CD8-positive, alpha-beta memory T cell (primary cell): ENCODE results near the gene CLCA2. TPM values are rescaled to one million over a fixed set of nuclear protein-coding genes. Genes with fewer than 3 reads are reported as not detected.

Source experiments
- CTCF ChIA-PET: fragments of 350-600 bp; sonication (Branson Sonifier 250); formaldehyde crosslinking; loops from one replicate; lab custom pipeline; 2021; ENCODE audit warnings: antibody characterized with exemption; lab: Charles Lee
- POLR2A ChIA-PET: fragments of 350-600 bp; sonication (Branson Sonifier 250); formaldehyde crosslinking; loops from one replicate; lab custom pipeline; 2021; ENCODE audit warnings: antibody characterized with exemption; lab: Charles Lee
- DNase-seq, 5 donors: peaks; one replicate each; pipeline versions ENCODE4 v3.0.0 to v3.0.0-alpha.2; 2020 to 2022; ENCODE audit warnings: mixed read lengths in 1 of 5
- H3K27ac ChIP-seq: one replicate; pipeline ENCODE4 v1.7.0; 2013; ENCODE audit warnings: low read depth, mild to moderate bottlenecking, low read length, moderate library complexity
- H3K27me3 ChIP-seq: 2 replicates; pipeline ENCODE4 v1.7.0; 2013; ENCODE audit warnings: low read length, mild to moderate bottlenecking; ENCODE audit not compliant: insufficient read depth, poor library complexity, severe bottlenecking
- H3K36me3 ChIP-seq: 2 replicates; pipeline ENCODE4 v1.7.0; 2013; ENCODE audit warnings: mild to moderate bottlenecking, low read length, moderate library complexity; ENCODE audit not compliant: insufficient read depth
- H3K4me1 ChIP-seq: 2 replicates; pipeline ENCODE4 v1.7.0; 2013; ENCODE audit warnings: mild to moderate bottlenecking, low read length, moderate library complexity; ENCODE audit not compliant: insufficient read depth
- H3K4me3 ChIP-seq: 2 replicates; pipeline ENCODE4 v1.7.0; 2013; ENCODE audit warnings: mild to moderate bottlenecking, low read length
- H3K9me3 ChIP-seq: 2 replicates; pipeline ENCODE4 v1.7.0; 2013; ENCODE audit warnings: mild to moderate bottlenecking, low read length
- H3K27ac Mint-ChIP-seq, 8 donors: one replicate each; pipeline ENCODE4 v1.8.0; 2020 to 2021; ENCODE audit warnings: mixed read lengths in 8 of 8, mild to moderate bottlenecking in 6 of 8, inconsistent platforms in 3 of 8, moderate library complexity in 3 of 8
- H3K27me3 Mint-ChIP-seq, 2 donors: one replicate each; pipeline ENCODE4 v1.8.0; 2020 to 2021; ENCODE audit warnings: mixed read lengths in 2 of 2, mild to moderate bottlenecking in 1 of 2, moderate library complexity in 1 of 2
- H3K36me3 Mint-ChIP-seq, 3 donors: one replicate each; pipeline ENCODE4 v1.8.0; 2020 to 2021; ENCODE audit warnings: mixed read lengths in 3 of 3, inconsistent platforms in 1 of 3, mild to moderate bottlenecking in 1 of 3
- H3K4me1 Mint-ChIP-seq, 3 donors: one replicate each; pipeline ENCODE4 v1.8.0; 2020 to 2021; ENCODE audit warnings: mixed read lengths in 3 of 3, inconsistent platforms in 1 of 3, mild to moderate bottlenecking in 1 of 3
- H3K4me3 Mint-ChIP-seq, 7 donors: one replicate each; pipeline ENCODE4 v1.8.0; 2020 to 2021; ENCODE audit warnings: mixed read lengths in 7 of 7, mild to moderate bottlenecking in 6 of 7, moderate library complexity in 4 of 7, inconsistent platforms in 2 of 7
- H3K9me3 Mint-ChIP-seq, 5 donors: one replicate each; pipeline ENCODE4 v1.8.0; 2020 to 2022; ENCODE audit warnings: mixed read lengths in 5 of 5, mild to moderate bottlenecking in 3 of 5, moderate library complexity in 2 of 5, inconsistent platforms in 1 of 5
- polyA plus RNA-seq: library from polyadenylated mRNA; unstranded; fragments of 300-500 nt; fragmentation: Illumina TruSeq; gene quantifications from one replicate; pipeline ENCODE4 v1.2.3, GENCODE V29; 2021
- total RNA-seq, 2 experiments: library from RNA; stranded (reverse); gene quantifications; one replicate each; pipeline ENCODE4 v1.2.3, GENCODE V29; 2021

CLCA2 gene
- total and polyA plus RNA-seq, 3 experiments from 2014 or later: not detected

- no peak overlapping the region for H3K27ac Mint-ChIP-seq
Measured at GRCh38 chr1:86430376-86430775, 6.4 kb downstream of the CLCA2 start.

GRCh38 chr1:86434059-86434458, 10.1 kb downstream of the CLCA2 start:
- H3K36me3 ChIP-seq: no peaks in the 10 kb centered on the region
- Mint-ChIP-seq H3K27ac (no peak overlapping the region), H3K9me3 (no peaks in the 10 kb centered on the region), H3K27me3 (peaks cover 18 to 42% of the 10 kb centered on the region in 2 donors), H3K36me3 (no peaks in the 10 kb centered on the region), H3K4me3 (no peak overlapping the region), H3K4me1 (no peaks in the 10 kb centered on the region)
- ChIA-PET CTCF (no interaction called here), POLR2A (no interaction called here)
- no peak overlapping the region for H3K27ac ChIP-seq
- no peak for DNase-seq
- H3K4me1 ChIP-seq: no peaks in the 10 kb centered on the region
- H3K4me3 ChIP-seq: no peak overlapping the region
- H3K27me3 ChIP-seq: no peaks in the 10 kb centered on the region
- no peaks in the 10 kb centered on the region for H3K9me3 ChIP-seq

More at GRCh38 chr1:86430376-86430775, 6.4 kb downstream of the CLCA2 start:
- no peaks in the 10 kb centered on the region for H3K9me3 Mint-ChIP-seq
- ChIA-PET CTCF (interaction anchor here (0.8 to 1.5 kb wide), 3 partner anchors 9 to 69 kb away, joined by 3 to 4 read pairs (median 3); no protein-coding TSS in a partner anchor), POLR2A (no interaction called here)
- Histone ChIP-seq H3K27me3 (no peaks in the 10 kb centered on the region), H3K36me3 (no peaks in the 10 kb centered on the region), H3K9me3 (no peaks in the 10 kb centered on the region), H3K4me1 (no peaks in the 10 kb centered on the region), H3K4me3 (no peak overlapping the region), H3K27ac (no peak overlapping the region)
- no peak for DNase-seq
- H3K4me3 Mint-ChIP-seq: no peak overlapping the region
- no peaks in the 10 kb centered on the region for H3K36me3 Mint-ChIP-seq
- no peaks in the 10 kb centered on the region for H3K4me1 Mint-ChIP-seq
- peaks cover 9 to 15% of the 10 kb centered on the region in 2 donors for H3K27me3 Mint-ChIP-seq

- Histone ChIP-seq H3K27ac (no peak overlapping the region), H3K36me3 (no peaks in the 10 kb centered on the region), H3K4me1 (no peaks in the 10 kb centered on the region), H3K4me3 (no peak overlapping the region), H3K27me3 (no peaks in the 10 kb centered on the region), H3K9me3 (no peaks in the 10 kb centered on the region)
- no peaks in the 10 kb centered on the region for H3K4me1 Mint-ChIP-seq
- DNase-seq: no peak
- POLR2A ChIA-PET: no interaction called here
- no peaks in the 10 kb centered on the region for H3K36me3 Mint-ChIP-seq
- H3K4me3 Mint-ChIP-seq: no peak overlapping the region
- H3K27me3 Mint-ChIP-seq: peaks cover 18 to 42% of the 10 kb centered on the region in 2 donors
- H3K27ac Mint-ChIP-seq: no peak overlapping the region
- H3K9me3 Mint-ChIP-seq: no peaks in the 10 kb centered on the region
- CTCF ChIA-PET: interaction anchor here (0.9 to 1.3 kb wide), 3 partner anchors 17 to 19 kb away, joined by 3 to 4 read pairs (median 4); no protein-coding TSS in a partner anchor
Measured at GRCh38 chr1:86435327-86435726, 11.4 kb downstream of the CLCA2 start.

- no peaks in the 10 kb centered on the region for H3K4me1 Mint-ChIP-seq
- CTCF ChIA-PET: interaction anchor here (1.3 to 2.0 kb wide), 2 partner anchors 17 to 64 kb away, joined by 4 to 10 read pairs; no protein-coding TSS in a partner anchor
- no peak overlapping the region for H3K4me3 Mint-ChIP-seq
Measured at GRCh38 chr1:86436041-86436440, 12.1 kb downstream of the CLCA2 start.

GRCh38 chr1:86441581-86441980, 17.6 kb downstream of the CLCA2 start:
- no peak overlapping the region for H3K4me3 ChIP-seq

More at GRCh38 chr1:86436041-86436440, 12.1 kb downstream of the CLCA2 start:
- Mint-ChIP-seq H3K36me3 (no peaks in the 10 kb centered on the region), H3K9me3 (no peaks in the 10 kb centered on the region), H3K27ac (no peak overlapping the region), H3K27me3 (peaks cover 18 to 42% of the 10 kb centered on the region in 2 donors)
- Histone ChIP-seq H3K4me1 (no peaks in the 10 kb centered on the region), H3K27me3 (no peaks in the 10 kb centered on the region), H3K9me3 (no peaks in the 10 kb centered on the region), H3K36me3 (no peaks in the 10 kb centered on the region), H3K27ac (no peak overlapping the region), H3K4me3 (no peak overlapping the region)
- DNase-seq: no peak
- POLR2A ChIA-PET: no interaction called here

GRCh38 chr1:86441997-86442396, 18.0 kb downstream of the CLCA2 start:
- Mint-ChIP-seq H3K36me3 (no peaks in the 10 kb centered on the region), H3K27ac (no peak overlapping the region), H3K9me3 (no peaks in the 10 kb centered on the region), H3K4me1 (peaks cover 1 to 9% (median 8%) of the 10 kb centered on the region in 3 donors), H3K4me3 (no peak overlapping the region), H3K27me3 (peaks cover 3 to 21% of the 10 kb centered on the region in 2 donors)
- Histone ChIP-seq H3K9me3 (no peaks in the 10 kb centered on the region), H3K4me1 (peaks cover 4% of the 10 kb centered on the region), H3K27me3 (no peaks in the 10 kb centered on the region), H3K4me3 (no peak overlapping the region), H3K27ac (no peak overlapping the region), H3K36me3 (no peaks in the 10 kb centered on the region)
- CTCF ChIA-PET: no interaction called here
- POLR2A ChIA-PET: no interaction called here
- DNase-seq: no peak

More at GRCh38 chr1:86441581-86441980, 17.6 kb downstream of the CLCA2 start:
- peaks cover 1 to 9% (median 8%) of the 10 kb centered on the region in 3 donors for H3K4me1 Mint-ChIP-seq
- Histone ChIP-seq H3K4me1 (peaks cover 4% of the 10 kb centered on the region), H3K27me3 (no peaks in the 10 kb centered on the region), H3K36me3 (no peaks in the 10 kb centered on the region), H3K9me3 (no peaks in the 10 kb centered on the region), H3K27ac (no peak overlapping the region)
- H3K4me3 Mint-ChIP-seq: no peak overlapping the region
- no peak overlapping the region for H3K27ac Mint-ChIP-seq
- peak in 2 of 5 donors; percentile 29 to 64 for DNase-seq
- no peaks in the 10 kb centered on the region for H3K9me3 Mint-ChIP-seq
- ChIA-PET CTCF (no interaction called here), POLR2A (no interaction called here)
- no peaks in the 10 kb centered on the region for H3K36me3 Mint-ChIP-seq
- H3K27me3 Mint-ChIP-seq: peaks cover 8 to 21% of the 10 kb centered on the region in 2 donors

- no peak for DNase-seq
- no peaks in the 10 kb centered on the region for H3K9me3 ChIP-seq
- POLR2A ChIA-PET: no interaction called here
- no peaks in the 10 kb centered on the region for H3K9me3 Mint-ChIP-seq
- H3K4me3 ChIP-seq: no peak overlapping the region
- H3K4me1 Mint-ChIP-seq: peaks cover 1 to 9% (median 8%) of the 10 kb centered on the region in 3 donors
- no peak overlapping the region for H3K27ac Mint-ChIP-seq
- H3K36me3 Mint-ChIP-seq: no peaks in the 10 kb centered on the region
- no peaks in the 10 kb centered on the region for H3K27me3 ChIP-seq
- peaks cover 4% of the 10 kb centered on the region for H3K4me1 ChIP-seq
- H3K36me3 ChIP-seq: no peaks in the 10 kb centered on the region
- no peak overlapping the region for H3K4me3 Mint-ChIP-seq
- H3K27ac ChIP-seq: no peak overlapping the region
- H3K27me3 Mint-ChIP-seq: peaks cover 0 to 4% of the 10 kb centered on the region in 2 donors
- CTCF ChIA-PET: no interaction called here
Measured at GRCh38 chr1:86445919-86446318, 21.9 kb downstream of the CLCA2 start.

GRCh38 chr1:86447198-86447790, 23.3 kb downstream of the CLCA2 start:
- H3K27ac Mint-ChIP-seq: no peak overlapping the region
- ChIA-PET POLR2A (no interaction called here), CTCF (interaction anchor here (0.9 kb wide), 1 partner anchor 28 kb away, joined by 3 read pairs; no protein-coding TSS in a partner anchor)
- no peaks in the 10 kb centered on the region for H3K4me1 Mint-ChIP-seq
- H3K36me3 Mint-ChIP-seq: no peaks in the 10 kb centered on the region
- no peaks in the 10 kb centered on the region for H3K36me3 ChIP-seq
- H3K4me3 ChIP-seq: no peak overlapping the region
- no peaks in the 10 kb centered on the region for H3K9me3 ChIP-seq
- H3K4me3 Mint-ChIP-seq: no peak overlapping the region
- no peak for DNase-seq
- H3K9me3 Mint-ChIP-seq: no peaks in the 10 kb centered on the region
- no peaks in the 10 kb centered on the region for H3K4me1 ChIP-seq
- no peak overlapping the region for H3K27ac ChIP-seq
- peaks cover 0 to 4% of the 10 kb centered on the region in 2 donors for H3K27me3 Mint-ChIP-seq
- no peaks in the 10 kb centered on the region for H3K27me3 ChIP-seq
